Transverse colon (tissue), 4 donors: Measurements from ENCODE around the gene ETFBKMT. TPM values are rescaled to one million over a fixed set of nuclear protein-coding genes. Genes with fewer than 3 reads are reported as not detected.
"Not testable (repeated sequence)": the region's sequence is repeated elsewhere in the genome, so short reads cannot be mapped to it uniquely, and the experiment has no call there.

Experiments used
- DNase-seq: peaks from one replicate; pipeline ENCODE4 v3.0.0-alpha.2; 2019
- H3K27ac ChIP-seq, 4 donors: fragments of 200-600 bp; sonication (generic); 2 replicates each; pipeline ENCODE4 v1.5.1; 2016 to 2018; ENCODE audit warnings: inconsistent platforms in 4 of 4
- H3K27me3 ChIP-seq: fragments of 200-600 bp; sonication (generic); 2 replicates; pipeline ENCODE4 v1.5.1; 2017; ENCODE audit warnings: inconsistent platforms
- H3K36me3 ChIP-seq, 4 donors: fragments of 200-600 bp; sonication (generic); 2 replicates each; pipeline ENCODE4 v1.5.1; 2017 to 2019; ENCODE audit warnings: inconsistent platforms in 4 of 4
- H3K4me1 ChIP-seq, 4 donors: fragments of 200-600 bp; sonication (generic); 2 replicates each; pipeline ENCODE4 v1.5.1; 2017 to 2020; ENCODE audit warnings: inconsistent platforms in 4 of 4
- H3K4me3 ChIP-seq, 4 donors: fragments of 200-600 bp; sonication (generic); 1 replicate in 1 of 4; 2 replicates in 3 of 4; pipeline versions ENCODE4 v1.5.1 to v1.6.1; 2017 to 2019; ENCODE audit warnings: inconsistent platforms in 4 of 4
- H3K9me3 ChIP-seq, 2 donors: fragments of 200-600 bp; sonication (generic); 2 replicates each; pipeline ENCODE4 v1.5.1; 2017 to 2019; ENCODE audit warnings: inconsistent platforms in 2 of 2
- CTCF ChIP-seq, 5 experiments: fragments of 200-600 bp in 3 of 5; fragments of 450-650 bp in 2 of 5; sonication (generic) in 3 of 5; IDR thresholded peaks; 1 replicate in 2 of 5; 2 replicates in 3 of 5; pipeline ENCODE4 v1.5.1; 2016 to 2017; ENCODE audit warnings: antibody characterized with exemption in 5 of 5, inconsistent platforms in 3 of 5, mild to moderate bottlenecking in 2 of 5, moderate library complexity in 1 of 5
- EP300 ChIP-seq: sonication (generic); formaldehyde crosslinking; IDR thresholded peaks from one replicate; pipeline ENCODE4 v1.6.1; 2017; ENCODE audit warnings: antibody characterized with exemption, low read depth
- POLR2A ChIP-seq: fragments of 450-650 bp; IDR thresholded peaks from one replicate; pipeline ENCODE4 v1.6.1; 2016; ENCODE audit warnings: antibody characterized with exemption, mild to moderate bottlenecking, moderate library complexity
- POLR2AphosphoS5 ChIP-seq, 3 donors: sonication (generic); formaldehyde crosslinking; IDR thresholded peaks; one replicate each; pipeline ENCODE4 v1.6.1; 2016; ENCODE audit warnings: antibody characterized with exemption in 3 of 3
- WGBS, 2 donors: methylation state at CpG; one replicate each; pipeline ENCODE4 v1.1.5; 2018; ENCODE audit warnings: low coverage in 1 of 2; 5-methylcytosine and 5-hydroxymethylcytosine counted together
- in situ Hi-C, 4 donors: fragments of 200-750 bp; cut with MboI; loops; one replicate each; pipeline versions ENCODE4 v1.15.0 to v1.15.1; 2017; ENCODE audit warnings: low sequenced_read_pairs in 3 of 4, low pct_ligation_motif_present in 1 of 4, low pct_unique_long_range_greater_than_20kb in 1 of 4
- intact Hi-C: fragments of 100-400 bp; cut with DNase I; formaldehyde crosslinking; loops from one replicate; pipeline ENCODE4 v1.15.1; 2023; ENCODE audit warnings: low total_unique reads
- total RNA-seq, 4 donors: library from RNA; depleted of rRNA; stranded (reverse); fragments of >200 nt; gene quantifications; one replicate each; pipeline ENCODE4 v1.1.0, GENCODE V29; 2016

Gene ETFBKMT
- total RNA-seq, 4 donors from 2014 or later: 0.40 to 3.8 (median 3.1) TPM

- Histone ChIP-seq H3K9me3 (peaks cover 5 to 17% of the 10 kb centered on the region in 2 donors), H3K36me3 (peaks cover 0 to 11% (median 0%) of the 10 kb centered on the region in 4 donors), H3K4me3 (no peak overlapping the region), H3K27ac (no peak overlapping the region), H3K27me3 (no peaks in the 10 kb centered on the region), H3K4me1 (no peaks in the 10 kb centered on the region)
- in situ Hi-C loops: loop anchor here in 3 of 4 donors (5.0 to 25.0 kb wide), 6 partner anchors 130 to 622 kb away; partner anchors contain the start of gene RESF1 (in 1 of the 3)
- TF ChIP-seq POLR2AphosphoS5 (IDR thresholded peaks at IDR 0.05) (no peak), CTCF (IDR thresholded peaks at IDR 0.05) (peak; percentile 51 to 76 (median 62))
- 50 to 62% methylated on average over 2 to 10 of the region's 10 CpGs for WGBS, 2 donors
- peak; percentile 70 for DNase-seq
- intact Hi-C loops: no loop called here
These were observed 22.9 kb downstream of the ETFBKMT start for GRCh38 chr12:31682136-31682962.

- H3K27ac ChIP-seq: no peak overlapping the region
- H3K4me1 ChIP-seq: no peaks in the 10 kb centered on the region
- intact Hi-C loops: no loop called here
- no peak for DNase-seq
- peaks cover 0 to 11% (median 0%) of the 10 kb centered on the region in 4 donors for H3K36me3 ChIP-seq
- no peaks in the 10 kb centered on the region for H3K27me3 ChIP-seq
- H3K4me3 ChIP-seq: no peak overlapping the region
- in situ Hi-C loops: loop anchor here in 3 of 4 donors (10.0 to 25.0 kb wide), 5 partner anchors 126 to 619 kb away; partner anchors contain the start of gene RESF1 (in 1 of the 3)
- peaks cover 5 to 17% of the 10 kb centered on the region in 2 donors for H3K9me3 ChIP-seq
- WGBS, 2 donors: 89 to 97% methylated on average over 3 of the region's 3 CpGs
- TF ChIP-seq EP300 (no peak), CTCF (IDR thresholded peaks at IDR 0.05) (no peak), POLR2A (no peak), POLR2AphosphoS5 (IDR thresholded peaks at IDR 0.05) (no peak)
These were observed 26.3 kb downstream of the ETFBKMT start for GRCh38 chr12:31685801-31686200.

- in situ Hi-C loops: loop anchor here in 3 of 4 donors (10.0 to 25.0 kb wide), 5 partner anchors 125 to 618 kb away; partner anchors contain the start of gene RESF1 (in 1 of the 3)
- Histone ChIP-seq H3K36me3 (peaks cover 0 to 11% (median 0%) of the 10 kb centered on the region in 4 donors), H3K4me3 (no peak overlapping the region), H3K4me1 (no peaks in the 10 kb centered on the region), H3K27me3 (no peaks in the 10 kb centered on the region), H3K9me3 (peaks cover 5 to 17% of the 10 kb centered on the region in 2 donors), H3K27ac (no peak overlapping the region)
- 70 to 88% methylated on average over 2 to 3 of the region's 3 CpGs for WGBS, 2 donors
- intact Hi-C loops: no loop called here
- TF ChIP-seq POLR2A (no peak), EP300 (no peak), CTCF (IDR thresholded peaks at IDR 0.05) (no peak), POLR2AphosphoS5 (IDR thresholded peaks at IDR 0.05) (no peak)
- DNase-seq: no peak
These were observed 27.6 kb downstream of the ETFBKMT start for GRCh38 chr12:31687101-31687527.

GRCh38 chr12:31689921-31690320 lies 30.4 kb downstream of the ETFBKMT start:
- H3K4me1 ChIP-seq, H3K27me3 ChIP-seq, H3K36me3 ChIP-seq, H3K27ac ChIP-seq, intact Hi-C loops, H3K9me3 ChIP-seq, DNase-seq, H3K4me3 ChIP-seq: not testable (repeated sequence)
- in situ Hi-C loops: loop anchor here in 3 of 4 donors (10.0 to 25.0 kb wide), 5 partner anchors 122 to 615 kb away; partner anchors contain the start of gene RESF1 (in 1 of the 3)
- WGBS, 2 donors: 90 to 93% methylated on average over 3 of the region's 3 CpGs
